ENCODE results near the gene KDSR. TPM values are rescaled to one million over a fixed set of nuclear protein-coding genes. Genes with fewer than 3 reads are reported as not detected.

Gene KDSR
- total RNA-seq (2013), result 13.0 TPM
- 10 to 100 TPM in 2 of 3 donors, 1 to 10 TPM in 1; 9.6 to 38.5 (median 29.9) TPM for polyA plus RNA-seq
- polyA minus RNA-seq, result 6.1 and 8.1 TPM in 2 replicates
- 10.6 to 56.7 (median 32.2) reads per million in 11 experiments for total RNA-seq

- Histone ChIP-seq H3K4me3 (replicated peaks in 1 of 3; ENCODE audit: low read depth in 2 of 3, low read length in 3 of 3) (peak within 1 kb of the TSS; percentile 59 to 82 (median 72)), H3K27me3 (ENCODE audit: control insufficient read depth in 2 of 2, insufficient read depth in 2 of 2, low read length in 2 of 2) (peaks cover 0 to 5% of the 10 kb centered on the region in 2 donors), H3K4me2 (replicated peaks; ENCODE audit: extremely low read depth, low read length, poor library complexity, severe bottlenecking) (peak within 1 kb of the TSS; percentile 95), H3K27ac (ENCODE audit: low read depth in 1 of 2, low read length in 2 of 2) (peak within 1 kb of the TSS; percentile 73 to 78), H2AFZ (ENCODE audit: insufficient read depth, low read depth, low read length, poor library complexity, severe bottlenecking) (peak within 1 kb of the TSS; percentile 87), H3K36me3 (replicated peaks in 1 of 2; ENCODE audit: control insufficient read depth in 1 of 2, insufficient read depth in 2 of 2, low read length in 2 of 2) (peaks cover 0 to 4% of the 10 kb centered on the region in 2 donors), H3K9me3 (replicated peaks in 1 of 2; ENCODE audit: control insufficient read depth in 1 of 2, insufficient read depth in 1 of 2, low read length in 2 of 2) (no peaks in the 10 kb centered on the region), H4K20me1 (ENCODE audit: insufficient read depth, low read length) (no peaks in the 10 kb centered on the region), H3K9ac (ENCODE audit: insufficient read depth, low read length, poor library complexity, severe bottlenecking) (peak within 1 kb of the TSS; percentile 85), H3K4me1 (ENCODE audit: control insufficient read depth in 1 of 2, insufficient read depth in 2 of 2, low read length in 2 of 2) (peaks cover 14 to 22% of the 10 kb centered on the region in 2 donors), H3K79me2 (ENCODE audit: insufficient read depth, low read length) (peaks cover 7% of the 10 kb centered on the region)
- Mint-ChIP-seq H3K27ac (peak within 1 kb of the TSS; percentile 73 to 89 (median 87)), H3K36me3 (peaks cover 3 to 7% of the 10 kb centered on the region in 2 donors), H3K4me1 (peaks cover 25% of the 10 kb centered on the region), H3K4me3 (peak within 1 kb of the TSS; percentile 84 to 97), H3K27me3 (ENCODE audit: low read depth in 3 of 3) (peaks cover 5 to 8% (median 6%) of the 10 kb centered on the region in 3 donors), H3K9me3 (peaks cover 2 to 6% (median 5%) of the 10 kb centered on the region in 7 donors)
- intact Hi-C loops (cut with micrococcal nuclease), result loop anchor here (5.0 to 10.0 kb wide), 2 partner anchors 55 to 57 kb away; partner anchors contain the start of gene VPS4B (in 2 of the 2)
- DNase-seq, result peak; percentile 76 to 85 (median 78)
- no peak for TF ChIP-seq CTCF (IDR thresholded peaks at IDR 0.05)
- under 1% methylated on average over 66 of the region's 90 CpGs for WGBS (ENCODE audit: insufficient coverage)
Observed at GRCh38 chr18:63367053-63367953, at the start of gene KDSR. TSS of gene KDSR (minus strand) at chr18:63367206. CDS start at chr18:63367118, 88 bp downstream.

- no peaks in the 10 kb centered on the region for H3K4me1 Mint-ChIP-seq
- Histone ChIP-seq H3K9me3 (replicated peaks in 1 of 2; ENCODE audit: control insufficient read depth in 1 of 2, insufficient read depth in 1 of 2, low read length in 2 of 2) (no peaks in the 10 kb centered on the region), H3K4me3 (replicated peaks in 1 of 3; ENCODE audit: low read depth in 2 of 3, low read length in 3 of 3) (no peak overlapping the region), H2AFZ (ENCODE audit: insufficient read depth, low read depth, low read length, poor library complexity, severe bottlenecking) (no peak overlapping the region), H3K4me2 (replicated peaks; ENCODE audit: extremely low read depth, low read length, poor library complexity, severe bottlenecking) (no peak overlapping the region), H3K27ac (ENCODE audit: low read depth in 1 of 2, low read length in 2 of 2) (no peak overlapping the region), H4K20me1 (ENCODE audit: insufficient read depth, low read length) (peaks cover 96% of the 10 kb centered on the region), H3K36me3 (replicated peaks in 1 of 2; ENCODE audit: control insufficient read depth in 1 of 2, insufficient read depth in 2 of 2, low read length in 2 of 2) (peaks cover 55 to 97% of the 10 kb centered on the region in 2 donors), H3K4me1 (ENCODE audit: control insufficient read depth in 1 of 2, insufficient read depth in 2 of 2, low read length in 2 of 2) (no peaks in the 10 kb centered on the region), H3K79me2 (ENCODE audit: insufficient read depth, low read length) (peaks cover 84% of the 10 kb centered on the region), H3K9ac (ENCODE audit: insufficient read depth, low read length, poor library complexity, severe bottlenecking) (no peak overlapping the region), H3K27me3 (ENCODE audit: control insufficient read depth in 2 of 2, insufficient read depth in 2 of 2, low read length in 2 of 2) (no peaks in the 10 kb centered on the region)
- H3K4me3 Mint-ChIP-seq, result no peak overlapping the region
- intact Hi-C loops (cut with micrococcal nuclease), result no loop called here
- H3K27ac Mint-ChIP-seq, result peak overlapping the region in 1 of 7 donors; percentile 55
- H3K36me3 Mint-ChIP-seq, result peaks cover 53 to 63% of the 10 kb centered on the region in 2 donors
- H3K9me3 Mint-ChIP-seq, result no peaks in the 10 kb centered on the region
- TF ChIP-seq CTCF (IDR thresholded peaks at IDR 0.05), result no peak
- no peaks in the 10 kb centered on the region for H3K27me3 Mint-ChIP-seq (ENCODE audit: low read depth in 3 of 3)
- 100% methylated on average over 1 of the region's 4 CpGs for WGBS (ENCODE audit: insufficient coverage)
- DNase-seq, result no peak
Observed at GRCh38 chr18:63412953-63413352, 45.9 kb upstream of the KDSR start.

All from CD14-positive monocyte (primary cell).